Epithelial cell of esophagus (primary cell): Measurements from ENCODE around the gene TAS2R7.
A peak's percentile ranks its signal among the peaks of the same experiment; 100 is the strongest.

ENCODE experiments used
- DNase-seq: peaks from one replicate; pipeline ENCODE4 v3.0.0; 2010; ENCODE audit warnings: low read depth
- H3K4me3 ChIP-seq: 2 replicates; pipeline ENCODE4 v1.5.1; 2011; ENCODE audit warnings: mild to moderate bottlenecking, low read length, control low read depth
- TF ChIP-seq, protein P1 (sequence below): IDR thresholded peaks from 2 replicates; pipeline ENCODE4 v1.5.1; 2011; ENCODE audit warnings: low read depth, mild to moderate bottlenecking, low read length, control low read depth, inconsistent platforms; ENCODE audit not compliant: insufficient read depth; ENCODE audit errors: missing control alignments

TAS2R7 gene

DNA sequence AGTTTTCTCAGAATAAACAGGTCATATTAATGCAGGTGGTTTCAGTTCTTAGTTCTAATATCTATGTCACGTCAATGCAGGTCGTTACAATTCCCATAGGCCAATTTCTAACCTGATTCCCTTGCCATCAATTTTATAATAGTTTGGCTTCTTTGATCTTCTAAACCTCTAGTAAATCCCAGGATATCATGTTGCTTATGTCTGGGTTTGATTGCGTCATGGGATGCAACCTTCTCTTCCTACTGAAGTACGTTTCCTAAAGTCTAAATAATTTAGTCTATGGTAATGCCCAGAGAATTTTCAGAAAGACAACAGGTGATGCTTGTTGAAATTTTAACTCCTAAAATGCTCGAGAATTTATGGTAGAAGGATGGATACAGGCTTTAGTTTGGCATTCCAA is 19.2 kb downstream of the TAS2R7 start:
- no peak for DNase-seq
- TF ChIP-seq, protein P1, sequence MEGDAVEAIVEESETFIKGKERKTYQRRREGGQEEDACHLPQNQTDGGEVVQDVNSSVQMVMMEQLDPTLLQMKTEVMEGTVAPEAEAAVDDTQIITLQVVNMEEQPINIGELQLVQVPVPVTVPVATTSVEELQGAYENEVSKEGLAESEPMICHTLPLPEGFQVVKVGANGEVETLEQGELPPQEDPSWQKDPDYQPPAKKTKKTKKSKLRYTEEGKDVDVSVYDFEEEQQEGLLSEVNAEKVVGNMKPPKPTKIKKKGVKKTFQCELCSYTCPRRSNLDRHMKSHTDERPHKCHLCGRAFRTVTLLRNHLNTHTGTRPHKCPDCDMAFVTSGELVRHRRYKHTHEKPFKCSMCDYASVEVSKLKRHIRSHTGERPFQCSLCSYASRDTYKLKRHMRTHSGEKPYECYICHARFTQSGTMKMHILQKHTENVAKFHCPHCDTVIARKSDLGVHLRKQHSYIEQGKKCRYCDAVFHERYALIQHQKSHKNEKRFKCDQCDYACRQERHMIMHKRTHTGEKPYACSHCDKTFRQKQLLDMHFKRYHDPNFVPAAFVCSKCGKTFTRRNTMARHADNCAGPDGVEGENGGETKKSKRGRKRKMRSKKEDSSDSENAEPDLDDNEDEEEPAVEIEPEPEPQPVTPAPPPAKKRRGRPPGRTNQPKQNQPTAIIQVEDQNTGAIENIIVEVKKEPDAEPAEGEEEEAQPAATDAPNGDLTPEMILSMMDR: no peak
- no peak overlapping the region for H3K4me3 ChIP-seq

DNA sequence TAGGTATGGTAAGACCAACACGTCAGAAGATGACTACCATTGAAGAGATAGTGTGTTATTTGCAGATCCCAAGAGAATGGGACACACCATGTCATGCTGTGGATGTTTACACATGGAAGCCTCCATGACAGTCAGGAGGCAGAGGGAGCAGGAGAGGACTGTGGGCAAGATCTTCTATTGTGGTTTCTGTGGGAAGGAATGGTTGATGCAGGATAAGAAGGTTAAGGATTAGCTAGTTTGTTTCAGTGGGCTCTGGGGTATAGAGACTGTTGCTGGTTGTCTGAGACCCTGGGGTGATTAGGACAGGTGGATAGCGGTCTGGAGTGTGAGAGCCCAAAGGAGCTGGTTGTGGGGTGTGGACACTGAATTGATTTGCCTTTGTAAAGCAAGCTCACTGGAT is 23.3 kb downstream of the TAS2R7 start:
- no peak for DNase-seq
- H3K4me3 ChIP-seq: no peak overlapping the region
- TF ChIP-seq, protein P1: no peak

DNA sequence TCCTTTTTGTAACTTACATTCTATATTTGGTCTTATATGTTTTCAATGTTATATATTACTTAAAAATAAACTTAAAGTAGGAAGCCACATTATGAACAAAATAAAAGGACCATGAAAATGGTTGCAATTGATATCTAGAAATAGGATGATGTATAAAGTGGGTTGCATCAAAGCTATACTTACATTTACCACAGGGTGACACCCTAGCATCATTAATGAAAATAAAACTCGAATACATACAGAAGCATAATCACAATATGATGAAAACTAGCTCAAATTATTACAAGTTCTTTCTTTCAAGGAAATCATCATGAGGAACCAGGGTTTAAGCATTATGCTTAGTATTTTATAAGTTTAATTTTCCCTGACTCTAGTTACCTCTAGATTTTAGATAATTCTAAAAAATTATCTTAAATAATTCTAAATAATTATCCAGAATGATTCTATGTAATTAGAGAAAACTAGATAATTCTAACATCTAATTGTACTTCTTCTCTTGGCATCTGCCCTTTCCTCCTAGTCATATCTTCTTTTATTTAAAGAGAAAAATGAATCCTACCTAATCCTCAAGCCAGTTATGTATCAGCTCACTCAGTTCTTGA is 31.2 kb downstream of the TAS2R7 start:
- peak; percentile 58 for DNase-seq
- TF ChIP-seq, protein P1: peak; percentile 53
- H3K4me3 ChIP-seq: no peak overlapping the region

DNA sequence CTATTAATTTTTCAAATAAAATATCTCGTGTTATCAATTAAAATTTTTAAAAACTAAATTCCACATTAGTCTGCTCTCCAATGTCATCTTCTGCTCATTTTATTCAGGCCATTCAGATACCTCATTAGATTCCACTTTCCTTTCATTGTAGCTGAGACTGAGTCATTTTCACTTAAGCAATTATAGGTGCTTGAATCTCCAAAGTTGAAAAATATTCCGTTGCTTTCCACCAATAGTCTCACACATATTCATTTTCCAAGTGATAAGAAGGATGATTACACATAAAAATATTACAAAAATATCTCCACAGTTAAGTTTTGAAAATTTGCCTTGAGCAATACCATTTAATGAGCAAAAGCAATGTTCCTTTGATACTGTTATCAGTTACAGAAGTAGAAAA is 42.8 kb downstream of the TAS2R7 start:
- H3K4me3 ChIP-seq: no peak overlapping the region
- TF ChIP-seq, protein P1: no peak
- peak; percentile 8 for DNase-seq

DNA sequence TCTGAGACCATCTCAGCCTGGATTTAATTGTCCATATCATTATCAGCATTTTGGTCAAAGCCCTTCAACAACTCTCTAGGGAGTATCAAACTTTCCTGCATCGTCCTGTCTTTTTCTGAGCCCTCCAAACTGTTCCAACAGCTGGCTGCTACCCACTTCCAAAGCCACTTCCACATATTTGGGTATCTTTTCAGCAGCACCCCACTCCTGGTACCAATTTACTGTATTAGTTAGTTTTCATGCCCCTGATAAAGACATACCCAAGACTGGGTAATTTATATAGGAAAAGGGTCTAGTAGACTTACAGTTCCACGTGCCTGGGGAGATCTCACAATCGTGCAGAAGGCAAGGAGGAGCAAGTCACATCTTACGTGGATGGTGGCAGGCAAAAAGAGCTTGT is 46.2 kb downstream of the TAS2R7 start:
- no peak overlapping the region for H3K4me3 ChIP-seq
- TF ChIP-seq, protein P1: no peak
- no peak for DNase-seq

DNA sequence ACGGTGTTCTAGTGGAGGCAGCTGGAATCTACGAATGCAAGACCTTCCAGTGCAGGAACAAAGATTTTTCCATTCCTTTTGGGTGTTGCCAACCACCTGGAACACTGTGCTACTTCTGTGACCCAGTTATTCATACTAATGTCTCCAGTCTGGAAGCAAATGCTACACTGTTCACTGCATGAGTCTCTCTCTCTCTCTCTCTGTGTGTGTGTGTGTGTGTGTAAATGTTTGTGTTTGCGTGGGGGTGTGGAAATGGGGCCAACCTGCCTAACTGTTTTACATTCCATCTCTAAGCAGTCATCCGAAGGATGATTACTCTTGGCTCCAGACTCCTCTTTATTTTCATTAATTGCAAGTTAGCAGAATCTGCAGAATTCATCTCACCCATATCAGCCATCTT is 49.4 kb downstream of the TAS2R7 start:
- DNase-seq: peak; percentile 84
- no peak overlapping the region for H3K4me3 ChIP-seq
- TF ChIP-seq, protein P1: no peak
